H1 (cell line): ENCODE data around the gene CD96. TPM values are rescaled to one million over a fixed set of nuclear protein-coding genes. Genes with fewer than 3 reads are reported as not detected.

Experiments used
- CEBPB ChIP-seq: IDR thresholded peaks from 2 replicates; pipeline ENCODE4 v1.6.1; 2012; ENCODE audit warnings: low read depth, low read length
- CHD7 ChIP-seq: fragments of 300-600 bp; sonication (generic); IDR thresholded peaks from 2 replicates; pipeline ENCODE4 v1.7.1; 2012; ENCODE audit warnings: low read length, moderate library complexity, mild to moderate bottlenecking, inconsistent platforms; ENCODE audit not compliant: insufficient replicate concordance
- EGR1 ChIP-seq: IDR thresholded peaks from 2 replicates; pipeline ENCODE4 v1.6.1; 2011; ENCODE audit warnings: low read depth, low read length, borderline replicate concordance
- JUN ChIP-seq: IDR thresholded peaks from 2 replicates; pipeline ENCODE4 v1.6.1; 2011; ENCODE audit warnings: low read depth, mild to moderate bottlenecking, improper control_type of control experiment, low read length
- KDM5A ChIP-seq: fragments of 200-600 bp; IDR thresholded peaks from 2 replicates; pipeline ENCODE4 v1.7.1; 2012; ENCODE audit warnings: mild to moderate bottlenecking, low read length, inconsistent platforms, mixed read lengths
- MAFK ChIP-seq: IDR thresholded peaks from 2 replicates; pipeline ENCODE4 v1.6.1; 2012; ENCODE audit warnings: low read depth, mild to moderate bottlenecking, improper control_type of control experiment, low read length
- POU5F1 ChIP-seq: IDR thresholded peaks from 2 replicates; pipeline ENCODE4 v1.6.1; 2011; ENCODE audit warnings: low read depth, mild to moderate bottlenecking, low read length, moderate library complexity
- RFX5 ChIP-seq: IDR thresholded peaks from 2 replicates; pipeline ENCODE4 v1.6.1; 2011; ENCODE audit warnings: low read depth, low read length, improper control_type of control experiment, borderline replicate concordance
- SIN3A ChIP-seq, 2 experiments: IDR thresholded peaks in 1 of 2; conservative IDR thresholded peaks in 1 of 2; 2 replicates each; pipeline ENCODE4 v1.6.1; 2011 to 2012; ENCODE audit warnings: low read length in 2 of 2, improper control_type of control experiment in 1 of 2, low read depth in 1 of 2, mild to moderate bottlenecking in 1 of 2
- polyA plus RNA-seq, 7 experiments: library from polyadenylated mRNA; depleted of rRNA in 3 of 7; stranded (reverse) in 5 of 7; unstranded in 2 of 7; fragments of >200 nt in 5 of 7; fragments of 200-250 nt in 2 of 7; gene quantifications; 1 replicate in 5 of 7; 2 replicates in 1 of 7; 4 replicates in 1 of 7; pipeline versions ENCODE4 v1.2.1 to v1.2.3, GENCODE V29; 2011 to 2013; ENCODE audit warnings: missing spikeins in 2 of 7, mixed read lengths in 2 of 7
- total RNA-seq: library from RNA; stranded (reverse); fragmentation: NEBNext Ultra II Directional; extraction: Animal tissue kit (Norgen Biotek cat#: 25700); gene quantifications from 2 replicates; pipeline ENCODE4 v1.2.1, GENCODE V29; 2021
- TF ChIP-seq, protein P1 (sequence below): IDR thresholded peaks from 2 replicates; pipeline ENCODE4 v1.6.1; 2012; ENCODE audit warnings: low read length, inconsistent platforms

The CD96 gene
- total and polyA plus RNA-seq, 2 of the 8 experiments (the other 6 are each of a cell fraction or from before 2014, with no cell fraction given), result not detected

- TF ChIP-seq CHD7, result no peak
- no peak for TF ChIP-seq JUN
- TF ChIP-seq MAFK, result no peak
- no peak for TF ChIP-seq CEBPB
- TF ChIP-seq POU5F1, result no peak
- TF ChIP-seq RFX5, result no peak
- TF ChIP-seq SIN3A (conservative IDR thresholded peaks at IDR 0.05 in 1 of 2, IDR thresholded peaks at IDR 0.05 in 1 of 2; ENCODE audit: low read depth in 1 of 2, low read length in 2 of 2), result no peak
- TF ChIP-seq, protein P1, sequence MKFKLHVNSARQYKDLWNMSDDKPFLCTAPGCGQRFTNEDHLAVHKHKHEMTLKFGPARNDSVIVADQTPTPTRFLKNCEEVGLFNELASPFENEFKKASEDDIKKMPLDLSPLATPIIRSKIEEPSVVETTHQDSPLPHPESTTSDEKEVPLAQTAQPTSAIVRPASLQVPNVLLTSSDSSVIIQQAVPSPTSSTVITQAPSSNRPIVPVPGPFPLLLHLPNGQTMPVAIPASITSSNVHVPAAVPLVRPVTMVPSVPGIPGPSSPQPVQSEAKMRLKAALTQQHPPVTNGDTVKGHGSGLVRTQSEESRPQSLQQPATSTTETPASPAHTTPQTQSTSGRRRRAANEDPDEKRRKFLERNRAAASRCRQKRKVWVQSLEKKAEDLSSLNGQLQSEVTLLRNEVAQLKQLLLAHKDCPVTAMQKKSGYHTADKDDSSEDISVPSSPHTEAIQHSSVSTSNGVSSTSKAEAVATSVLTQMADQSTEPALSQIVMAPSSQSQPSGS, result no peak
- TF ChIP-seq KDM5A, result no peak
- no peak for TF ChIP-seq EGR1
Measured at GRCh38 chr3:111585217-111585616, 43.2 kb downstream of the CD96 start (continued).
